Loucy (cell line): Measurements from ENCODE around the gene ACBD5.

ENCODE experiments used
- H2AFZ ChIP-seq: fragments of 200-600 bp; sonication (generic); 2 replicates; pipeline ENCODE4 v1.6.0; 2016; ENCODE audit warnings: antibody characterized with exemption, mild to moderate bottlenecking, low read length, moderate library complexity
- H3F3A ChIP-seq: fragments of 200-600 bp; 2 replicates; pipeline ENCODE4 v1.6.0; 2016; ENCODE audit warnings: antibody characterized with exemption, low read depth, mild to moderate bottlenecking
- H3K27me3 ChIP-seq: fragments of 200-600 bp; sonication (generic); 2 replicates; pipeline ENCODE4 v1.6.1; 2014; ENCODE audit warnings: low read length, mild to moderate bottlenecking; ENCODE audit not compliant: insufficient read depth, poor library complexity, severe bottlenecking
- H3K36me3 ChIP-seq: fragments of 200-600 bp; sonication (generic); 2 replicates; pipeline ENCODE4 v1.6.1; 2016; ENCODE audit warnings: low read length; ENCODE audit not compliant: insufficient read depth
- H3K4me1 ChIP-seq: fragments of 200-600 bp; sonication (generic); 2 replicates; pipeline ENCODE4 v1.5.1; 2014; ENCODE audit warnings: low read length, mild to moderate bottlenecking; ENCODE audit not compliant: insufficient read depth, poor library complexity, severe bottlenecking
- H3K4me2 ChIP-seq: fragments of 200-600 bp; sonication (generic); 2 replicates; pipeline ENCODE4 v1.6.0; 2014; ENCODE audit warnings: antibody characterized with exemption, low read length, low read depth, mild to moderate bottlenecking; ENCODE audit not compliant: poor library complexity, severe bottlenecking
- H3K4me3 ChIP-seq: fragments of 200-600 bp; sonication (generic); 2 replicates; pipeline ENCODE4 v1.5.1; 2014; ENCODE audit warnings: low read length, mild to moderate bottlenecking, mixed read lengths; ENCODE audit not compliant: poor library complexity, severe bottlenecking
- H3K79me2 ChIP-seq: fragments of 200-600 bp; sonication (generic); 2 replicates; pipeline ENCODE4 v1.6.1; 2014; ENCODE audit warnings: low read length; ENCODE audit not compliant: insufficient read depth
- H3K9ac ChIP-seq: fragments of 200-600 bp; sonication (generic); 2 replicates; pipeline ENCODE4 v1.6.0; 2014; ENCODE audit warnings: mild to moderate bottlenecking, low read depth, low read length, moderate library complexity; ENCODE audit not compliant: poor library complexity, severe bottlenecking
- H3K9me2 ChIP-seq: fragments of 200-600 bp; sonication (generic); replicated peaks from 2 replicates; pipeline ENCODE4 v1.6.1; 2016; ENCODE audit warnings: low read depth, low read length, mixed read lengths
- H3K9me3 ChIP-seq: fragments of 200-600 bp; sonication (generic); 2 replicates; pipeline ENCODE4 v1.6.1; 2014; ENCODE audit warnings: mild to moderate bottlenecking, antibody characterized with exemption, low read length, low read depth; ENCODE audit not compliant: insufficient read depth
- H4K20me1 ChIP-seq: fragments of 200-600 bp; sonication (generic); 2 replicates; pipeline ENCODE4 v1.6.0; 2014; ENCODE audit warnings: antibody characterized with exemption, low read length, mild to moderate bottlenecking; ENCODE audit not compliant: insufficient read depth, poor library complexity, severe bottlenecking
- EZH2phosphoT487 ChIP-seq: fragments of 200-600 bp; IDR thresholded peaks from 2 replicates; pipeline ENCODE4 v1.6.1; 2018; ENCODE audit warnings: antibody characterized with exemption, mild to moderate bottlenecking, moderate library complexity, borderline replicate concordance
- TF ChIP-seq, protein P1 (sequence below): fragments of 200-600 bp; sonication (generic); conservative IDR thresholded peaks from 2 replicates; pipeline ENCODE4 v1.5.1; 2014; ENCODE audit warnings: mild to moderate bottlenecking, antibody characterized with exemption, low read length

The ACBD5 gene

DNA sequence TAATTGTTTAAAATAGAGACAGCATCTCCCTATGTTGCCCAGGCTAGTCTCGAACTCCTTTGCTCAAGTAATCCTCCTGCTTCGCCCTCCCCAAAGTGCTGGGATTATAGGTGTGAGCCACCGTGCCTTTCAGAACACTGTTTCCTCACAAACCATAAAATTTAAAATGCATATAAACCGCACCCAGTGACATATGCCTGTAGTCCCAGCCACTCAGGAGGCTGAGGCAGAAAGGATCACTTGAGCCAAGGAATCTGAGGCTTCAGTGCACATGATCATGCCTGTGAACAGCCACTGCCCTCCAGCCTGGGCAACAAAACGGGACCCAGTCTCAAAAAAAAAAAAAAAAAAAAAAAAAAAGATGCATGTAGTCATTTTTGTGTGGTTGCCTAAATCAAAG lies 36.8 kb downstream of the ACBD5 start:
- no peaks in the 10 kb centered on the region for H3K27me3 ChIP-seq
- no peak overlapping the region for H3K4me3 ChIP-seq
- H3K9ac ChIP-seq = no peak overlapping the region
- H3K36me3 ChIP-seq = peaks cover 65% of the 10 kb centered on the region; the same call in 1 of the 2 replicates
- H4K20me1 ChIP-seq = no peaks in the 10 kb centered on the region
- H3K4me2 ChIP-seq = no peak overlapping the region
- H3F3A ChIP-seq = no peaks in the 10 kb centered on the region
- no peaks in the 10 kb centered on the region for H3K79me2 ChIP-seq
- H3K9me2 ChIP-seq = no peaks in the 10 kb centered on the region
- H3K4me1 ChIP-seq = no peaks in the 10 kb centered on the region
- H3K9me3 ChIP-seq = no peaks in the 10 kb centered on the region
- TF ChIP-seq EZH2phosphoT487 = no peak
- TF ChIP-seq, protein P1, sequence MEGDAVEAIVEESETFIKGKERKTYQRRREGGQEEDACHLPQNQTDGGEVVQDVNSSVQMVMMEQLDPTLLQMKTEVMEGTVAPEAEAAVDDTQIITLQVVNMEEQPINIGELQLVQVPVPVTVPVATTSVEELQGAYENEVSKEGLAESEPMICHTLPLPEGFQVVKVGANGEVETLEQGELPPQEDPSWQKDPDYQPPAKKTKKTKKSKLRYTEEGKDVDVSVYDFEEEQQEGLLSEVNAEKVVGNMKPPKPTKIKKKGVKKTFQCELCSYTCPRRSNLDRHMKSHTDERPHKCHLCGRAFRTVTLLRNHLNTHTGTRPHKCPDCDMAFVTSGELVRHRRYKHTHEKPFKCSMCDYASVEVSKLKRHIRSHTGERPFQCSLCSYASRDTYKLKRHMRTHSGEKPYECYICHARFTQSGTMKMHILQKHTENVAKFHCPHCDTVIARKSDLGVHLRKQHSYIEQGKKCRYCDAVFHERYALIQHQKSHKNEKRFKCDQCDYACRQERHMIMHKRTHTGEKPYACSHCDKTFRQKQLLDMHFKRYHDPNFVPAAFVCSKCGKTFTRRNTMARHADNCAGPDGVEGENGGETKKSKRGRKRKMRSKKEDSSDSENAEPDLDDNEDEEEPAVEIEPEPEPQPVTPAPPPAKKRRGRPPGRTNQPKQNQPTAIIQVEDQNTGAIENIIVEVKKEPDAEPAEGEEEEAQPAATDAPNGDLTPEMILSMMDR = no peak
- no peak overlapping the region for H2AFZ ChIP-seq

DNA sequence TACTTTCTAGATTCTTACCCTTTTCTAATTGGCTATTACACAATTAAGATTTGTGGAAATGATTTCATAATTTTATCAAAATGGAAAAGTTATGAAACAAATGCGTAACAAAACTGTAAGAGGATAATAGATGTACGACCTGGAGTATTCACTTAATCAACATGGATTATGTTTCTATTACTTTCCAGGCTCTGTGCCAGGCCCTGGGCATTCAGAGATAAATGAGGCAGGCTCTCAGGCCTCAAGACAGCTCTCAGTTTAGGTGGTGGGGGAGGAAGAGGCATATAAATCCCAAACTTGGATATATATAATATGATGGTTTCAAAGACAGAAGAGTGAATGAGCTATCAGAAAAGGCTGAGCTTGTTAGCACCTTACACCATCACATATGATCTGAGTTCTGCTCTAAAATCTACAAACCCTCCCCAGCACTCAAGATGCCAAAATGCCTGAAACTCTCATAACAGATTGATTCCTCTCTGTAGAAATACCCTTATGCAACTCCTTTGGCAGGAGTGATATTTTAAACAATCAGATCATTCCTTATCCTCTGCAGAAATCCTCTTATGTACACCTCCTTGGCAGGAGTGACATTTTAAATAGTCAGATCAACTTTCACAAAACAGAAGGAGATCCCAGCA lies 42.5 kb downstream of the ACBD5 start:
- TF ChIP-seq EZH2phosphoT487 = no peak
- TF ChIP-seq, protein P1 = no peak

DNA sequence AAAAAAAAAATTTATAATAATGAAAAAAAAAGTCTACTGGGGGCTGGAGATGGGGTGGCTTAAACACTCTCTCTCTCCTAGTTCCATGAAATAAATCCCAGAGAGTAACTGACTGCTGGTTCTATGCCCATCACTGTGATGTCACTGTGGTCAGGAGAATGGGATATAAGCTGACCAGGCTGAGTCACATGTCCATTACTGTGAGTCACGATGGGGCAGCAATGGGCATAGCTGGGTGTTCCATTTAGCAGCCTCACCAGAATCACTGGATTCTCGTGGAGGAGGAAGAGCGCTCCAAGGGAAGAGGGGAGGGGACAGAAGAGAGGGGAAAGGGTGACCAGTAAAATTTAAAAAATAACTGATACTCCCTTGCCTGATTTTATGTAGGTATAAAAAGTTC lies 48.3 kb downstream of the ACBD5 start:
- no peaks in the 10 kb centered on the region for H3K27me3 ChIP-seq
- H2AFZ ChIP-seq = no peak overlapping the region
- H3K36me3 ChIP-seq = peaks cover 12% of the 10 kb centered on the region; the same call in 1 of the 2 replicates
- no peaks in the 10 kb centered on the region for H3K79me2 ChIP-seq
- H3K9me2 ChIP-seq = no peaks in the 10 kb centered on the region
- no peak overlapping the region for H3K4me2 ChIP-seq
- TF ChIP-seq, protein P1 = no peak
- TF ChIP-seq EZH2phosphoT487 = no peak
- H3K9ac ChIP-seq = no peak overlapping the region
- no peaks in the 10 kb centered on the region for H3F3A ChIP-seq
- no peaks in the 10 kb centered on the region for H3K9me3 ChIP-seq
- no peaks in the 10 kb centered on the region for H4K20me1 ChIP-seq
- H3K4me3 ChIP-seq = no peak overlapping the region
- H3K4me1 ChIP-seq = no peaks in the 10 kb centered on the region

More for the DNA sequence above, 42.5 kb downstream of the ACBD5 start:
- Histone ChIP-seq H3K9ac (no peak overlapping the region), H3K36me3 (peaks cover 47% of the 10 kb centered on the region; the same call in 1 of the 2 replicates), H3K4me1 (no peaks in the 10 kb centered on the region), H3K9me3 (no peaks in the 10 kb centered on the region), H2AFZ (no peak overlapping the region), H3K4me3 (no peak overlapping the region), H4K20me1 (no peaks in the 10 kb centered on the region), H3K4me2 (no peak overlapping the region), H3K27me3 (no peaks in the 10 kb centered on the region), H3K79me2 (no peaks in the 10 kb centered on the region), H3F3A (no peaks in the 10 kb centered on the region), H3K9me2 (no peaks in the 10 kb centered on the region)
